AG04449 (cell line): ENCODE data around the gene HPS4.
"Not testable (repeated sequence)": the region's sequence is repeated elsewhere in the genome, so short reads cannot be mapped to it uniquely, and the experiment has no call there.

Experiments used
- CTCF ChIA-PET: fragments of 350-600 bp; formaldehyde crosslinking; extraction: SDS; loops from one replicate; lab custom pipeline; 2021; ENCODE audit warnings: antibody characterized with exemption; lab: Yijun Ruan, JAX
- POLR2A ChIA-PET: fragments of 400-600, 350-600 bp; formaldehyde crosslinking; extraction: SDS; loops from one replicate; lab custom pipeline; 2020; ENCODE audit warnings: antibody characterized with exemption, inconsistent platforms; lab: Yijun Ruan, JAX
- DNase-seq: peaks from one replicate; pipeline ENCODE4 v3.0.0-alpha.2; 2010; ENCODE audit warnings: low read depth, low spot score
- H3K4me3 ChIP-seq: 2 replicates; pipeline ENCODE4 v1.5.1; 2011; ENCODE audit warnings: low read depth, mild to moderate bottlenecking, control low read depth, low read length
- CTCF ChIP-seq: IDR thresholded peaks from one replicate; pipeline ENCODE4 v1.5.1; 2011; ENCODE audit warnings: mild to moderate bottlenecking, moderate library complexity, low read length, control low read depth, inconsistent platforms; ENCODE audit not compliant: insufficient read depth; ENCODE audit errors: missing control alignments

HPS4 gene

GRCh38 chr22:26416256-26416655 is 67.3 kb downstream of the HPS4 start:
- ChIA-PET CTCF (interaction anchor here (0.8 to 4.5 kb wide), 11 partner anchors 11 to 84 kb away, joined by 3 to 39 read pairs (median 3); no protein-coding TSS in a partner anchor), POLR2A (interaction anchor here (1.1 to 1.4 kb wide), 3 partner anchors 10 to 134 kb away, joined by 4 to 7 read pairs (median 4); no protein-coding TSS in a partner anchor)
- no peak for DNase-seq
- no peak for TF ChIP-seq CTCF
- H3K4me3 ChIP-seq = no peak overlapping the region

GRCh38 chr22:26414347-26414746 is 69.2 kb downstream of the HPS4 start:
- POLR2A ChIA-PET = no interaction called here
- no peak for DNase-seq
- CTCF ChIA-PET = interaction anchor here (0.8 to 4.5 kb wide), 4 partner anchors 9 to 47 kb away, joined by 3 to 39 read pairs (median 4); no protein-coding TSS in a partner anchor
- no peak for TF ChIP-seq CTCF
- H3K4me3 ChIP-seq = no peak overlapping the region

- no peak overlapping the region for H3K4me3 ChIP-seq
- no peak for TF ChIP-seq CTCF
- POLR2A ChIA-PET = no interaction called here
- CTCF ChIA-PET = interaction anchor here (0.9 to 4.7 kb wide), 7 partner anchors 11 to 258 kb away, joined by 3 to 24 read pairs (median 5); no protein-coding TSS in a partner anchor
- DNase-seq = no peak
Measured at GRCh38 chr22:26410386-26410785, 73.2 kb downstream of the HPS4 start.

- DNase-seq = no peak
- CTCF ChIA-PET = interaction anchor here (1.2 to 4.7 kb wide), 6 partner anchors 10 to 51 kb away, joined by 3 to 24 read pairs (median 6); no protein-coding TSS in a partner anchor
- no peak overlapping the region for H3K4me3 ChIP-seq
- no peak for TF ChIP-seq CTCF
- POLR2A ChIA-PET = no interaction called here
Measured at GRCh38 chr22:26409719-26410335, 73.8 kb downstream of the HPS4 start.

- H3K4me3 ChIP-seq, DNase-seq, POLR2A ChIA-PET: not testable (repeated sequence)
- CTCF ChIA-PET = interaction anchor here (1.8 to 4.7 kb wide), 4 partner anchors 11 to 52 kb away, joined by 3 to 24 read pairs (median 8); no protein-coding TSS in a partner anchor
Measured at GRCh38 chr22:26408562-26409220, 74.9 kb downstream of the HPS4 start.

GRCh38 chr22:26406118-26406517 is 77.5 kb downstream of the HPS4 start:
- CTCF ChIA-PET = interaction anchor here (1.1 to 13.8 kb wide), 3 partner anchors 9 to 267 kb away, joined by 3 to 399 read pairs (median 4); no protein-coding TSS in a partner anchor
- DNase-seq = no peak
- no peak for TF ChIP-seq CTCF
- POLR2A ChIA-PET = interaction anchor here (1.4 kb wide), 1 partner anchor 11 kb away, joined by 7 read pairs; no protein-coding TSS in a partner anchor
- no peak overlapping the region for H3K4me3 ChIP-seq
